ENCODE measurements around the gene CGB7. TPM values are rescaled to one million over a fixed set of nuclear protein-coding genes. Genes with fewer than 3 reads are reported as not detected.

The CGB7 gene
- total and polyA plus RNA-seq, 2 experiments from 2014 or later = 0.32 to 0.97 TPM

GRCh38 chr19:49085868-49086232, 28.3 kb upstream of the CGB7 start:
- peaks cover 19% of the 10 kb centered on the region for H3F3A ChIP-seq (replicated peaks; ENCODE audit: low read depth)
- ATAC-seq (peak; percentile 18), DNase-seq (ENCODE audit: low spot score) (no peak)
- TF ChIP-seq STAT1 (IDR thresholded peaks at IDR 0.05; ENCODE audit: unreplicated experiment) (no peak), ZNF331 (CRISPR knock-in tag; IDR thresholded peaks at IDR 0.05; ENCODE audit: low read depth) (no peak), REST (IDR thresholded peaks at IDR 0.05; ENCODE audit: unreplicated experiment) (no peak), EZH2 (IDR thresholded peaks at IDR 0.05; ENCODE audit: low read depth, unreplicated experiment) (no peak), EZH2phosphoT487 (IDR thresholded peaks at IDR 0.05; ENCODE audit: unreplicated experiment) (no peak), POLR2AphosphoS5 (IDR thresholded peaks at IDR 0.05; ENCODE audit: low read depth) (no peak), NANOG (IDR thresholded peaks at IDR 0.05; ENCODE audit: borderline replicate concordance) (no peak), CTCF (conservative IDR thresholded peaks at IDR 0.05; ENCODE audit: low read depth in 2 of 2) (no peak), ZNF462 (CRISPR knock-in tag; IDR thresholded peaks at IDR 0.05) (no peak), ETS1 (IDR thresholded peaks at IDR 0.05) (no peak), JUNB (IDR thresholded peaks at IDR 0.05; ENCODE audit: unreplicated experiment) (no peak)
- peaks cover 13% of the 10 kb centered on the region for H3K4me1 ChIP-seq (ENCODE audit: insufficient read depth)
- no peaks in the 10 kb centered on the region for H3K27me3 ChIP-seq (ENCODE audit: insufficient read depth)
- H3K27ac ChIP-seq (ENCODE audit: low read depth) = peak overlapping the region; percentile 93
- peak overlapping the region; percentile 94 for H2AFZ ChIP-seq
- H3K27me3 Mint-ChIP-seq (ENCODE audit: insufficient read depth, low read depth, poor library complexity) = peaks cover 14% of the 10 kb centered on the region
- H3K27ac Mint-ChIP-seq = peak overlapping the region; percentile 96
- H4K20me1 ChIP-seq (replicated peaks; ENCODE audit: insufficient read depth) = peaks cover 38% of the 10 kb centered on the region
- H3K79me2 ChIP-seq (replicated peaks; ENCODE audit: insufficient read depth) = peaks cover 49% of the 10 kb centered on the region
- peak overlapping the region; percentile 98 for H3K4me3 Mint-ChIP-seq
- H3K36me3 ChIP-seq (ENCODE audit: insufficient read depth) = peaks cover 35% of the 10 kb centered on the region
- peaks cover 44% of the 10 kb centered on the region for H3K36me3 Mint-ChIP-seq (ENCODE audit: low read depth)
- H3K9me2 ChIP-seq (ENCODE audit: insufficient read depth) = no peaks in the 10 kb centered on the region
- peaks cover 16% of the 10 kb centered on the region for H3K4me1 Mint-ChIP-seq
- H3K9me3 Mint-ChIP-seq = peaks cover 3% of the 10 kb centered on the region; the same call in 2 of the 3 replicates
- peak overlapping the region; percentile 86 for H3K4me3 ChIP-seq
- H3K4me2 ChIP-seq = peak overlapping the region; percentile 89

Measured in GM23338 (cell line).